Measurements from ENCODE around the gene ELMOD1. TPM values are rescaled to one million over a fixed set of nuclear protein-coding genes. Genes with fewer than 3 reads are reported as not detected.

ELMOD1 gene
- total RNA-seq, 4 donors from 2014 or later, result 0.66 to 2.7 TPM; not detected in 2

DNA sequence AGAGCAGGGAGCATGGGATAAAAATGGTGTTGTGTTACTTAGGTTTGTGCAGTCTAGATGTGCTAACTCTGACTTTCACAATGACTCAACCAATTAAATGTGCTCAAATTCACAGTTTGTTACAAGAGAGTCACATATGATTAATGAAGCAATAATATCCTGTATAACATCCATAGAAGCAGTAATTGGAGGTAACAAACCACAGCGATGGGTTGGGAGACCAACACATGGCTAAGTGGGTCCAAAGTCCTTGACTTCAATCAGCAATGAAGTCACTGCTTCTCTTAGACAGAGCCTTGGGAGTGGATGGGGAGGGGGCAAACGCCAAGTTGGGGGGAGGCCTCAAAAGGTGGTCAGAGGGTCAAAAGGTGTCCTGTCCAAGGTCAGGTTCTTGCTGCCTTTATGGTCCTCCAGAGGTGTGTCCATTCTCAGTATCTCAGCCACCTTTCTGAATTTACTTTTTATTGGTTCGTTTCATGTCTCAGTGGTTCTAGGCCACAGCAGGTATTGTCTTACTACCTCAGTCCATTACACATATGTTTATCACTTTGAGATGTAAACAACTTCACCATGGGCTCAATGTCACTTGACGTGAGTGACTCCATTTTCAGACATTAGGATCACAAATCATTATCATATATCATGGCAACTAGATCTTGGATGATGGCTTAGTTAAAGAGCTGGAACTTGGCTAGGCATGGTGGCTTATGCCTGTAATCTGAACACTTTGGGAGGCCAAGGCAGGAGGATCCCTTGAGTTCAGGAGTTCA, 88.5 kb downstream of the ELMOD1 start:
- TF ChIP-seq EP300 (IDR thresholded peaks at IDR 0.05), result no peak
- TF ChIP-seq POLR2AphosphoS5 (IDR thresholded peaks at IDR 0.05), result no peak
- TF ChIP-seq POLR2A (IDR thresholded peaks at IDR 0.05), result no peak
- TF ChIP-seq, protein P1, sequence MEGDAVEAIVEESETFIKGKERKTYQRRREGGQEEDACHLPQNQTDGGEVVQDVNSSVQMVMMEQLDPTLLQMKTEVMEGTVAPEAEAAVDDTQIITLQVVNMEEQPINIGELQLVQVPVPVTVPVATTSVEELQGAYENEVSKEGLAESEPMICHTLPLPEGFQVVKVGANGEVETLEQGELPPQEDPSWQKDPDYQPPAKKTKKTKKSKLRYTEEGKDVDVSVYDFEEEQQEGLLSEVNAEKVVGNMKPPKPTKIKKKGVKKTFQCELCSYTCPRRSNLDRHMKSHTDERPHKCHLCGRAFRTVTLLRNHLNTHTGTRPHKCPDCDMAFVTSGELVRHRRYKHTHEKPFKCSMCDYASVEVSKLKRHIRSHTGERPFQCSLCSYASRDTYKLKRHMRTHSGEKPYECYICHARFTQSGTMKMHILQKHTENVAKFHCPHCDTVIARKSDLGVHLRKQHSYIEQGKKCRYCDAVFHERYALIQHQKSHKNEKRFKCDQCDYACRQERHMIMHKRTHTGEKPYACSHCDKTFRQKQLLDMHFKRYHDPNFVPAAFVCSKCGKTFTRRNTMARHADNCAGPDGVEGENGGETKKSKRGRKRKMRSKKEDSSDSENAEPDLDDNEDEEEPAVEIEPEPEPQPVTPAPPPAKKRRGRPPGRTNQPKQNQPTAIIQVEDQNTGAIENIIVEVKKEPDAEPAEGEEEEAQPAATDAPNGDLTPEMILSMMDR (IDR thresholded peaks at IDR 0.05), result no peak
- 89 to 90% methylated on average over 3 of the region's 4 CpGs for WGBS, 2 donors (ENCODE audit: low coverage in 1 of 2)
- no peak for ATAC-seq
- H3K27me3 ChIP-seq, result no peaks in the 10 kb centered on the region
- no peaks in the 10 kb centered on the region for H3K9me3 ChIP-seq
- no peaks in the 10 kb centered on the region for H3K4me1 ChIP-seq
- no peak overlapping the region for H3K27ac ChIP-seq
- H3K36me3 ChIP-seq, result no peaks in the 10 kb centered on the region
- H3K4me3 ChIP-seq, result no peak overlapping the region

GRCh38 chr11:107682171-107682570, 91.2 kb downstream of the ELMOD1 start:
- Histone ChIP-seq H3K9me3 (no peaks in the 10 kb centered on the region), H3K36me3 (no peaks in the 10 kb centered on the region), H3K27ac (no peak overlapping the region), H3K27me3 (no peaks in the 10 kb centered on the region), H3K4me3 (no peak overlapping the region), H3K4me1 (no peaks in the 10 kb centered on the region)
- no peak for ATAC-seq
- no peak for TF ChIP-seq POLR2AphosphoS5 (IDR thresholded peaks at IDR 0.05)
- no peak for TF ChIP-seq POLR2A (IDR thresholded peaks at IDR 0.05)
- TF ChIP-seq, protein P1 (IDR thresholded peaks at IDR 0.05), result no peak
- TF ChIP-seq EP300 (IDR thresholded peaks at IDR 0.05), result no peak
- 33% methylated on average over 1 of the region's 4 CpGs; no CpG with 5 or more reads in 1 of the 2 donors for WGBS, 2 donors (ENCODE audit: low coverage in 1 of 2)

- Histone ChIP-seq H3K36me3 (no peaks in the 10 kb centered on the region), H3K4me3 (no peak overlapping the region), H3K27ac (no peak overlapping the region), H3K9me3 (no peaks in the 10 kb centered on the region), H3K27me3 (no peaks in the 10 kb centered on the region), H3K4me1 (no peaks in the 10 kb centered on the region)
- WGBS, 2 donors (ENCODE audit: low coverage in 1 of 2), result 71 to 84% methylated on average over 4 to 5 of the region's 5 CpGs
- TF ChIP-seq, protein P1 (IDR thresholded peaks at IDR 0.05), result no peak
- TF ChIP-seq EP300 (IDR thresholded peaks at IDR 0.05) (no peak), POLR2A (IDR thresholded peaks at IDR 0.05) (no peak), POLR2AphosphoS5 (IDR thresholded peaks at IDR 0.05) (no peak)
- ATAC-seq, result no peak
Measured at GRCh38 chr11:107682572-107682971, 91.6 kb downstream of the ELMOD1 start.

DNA sequence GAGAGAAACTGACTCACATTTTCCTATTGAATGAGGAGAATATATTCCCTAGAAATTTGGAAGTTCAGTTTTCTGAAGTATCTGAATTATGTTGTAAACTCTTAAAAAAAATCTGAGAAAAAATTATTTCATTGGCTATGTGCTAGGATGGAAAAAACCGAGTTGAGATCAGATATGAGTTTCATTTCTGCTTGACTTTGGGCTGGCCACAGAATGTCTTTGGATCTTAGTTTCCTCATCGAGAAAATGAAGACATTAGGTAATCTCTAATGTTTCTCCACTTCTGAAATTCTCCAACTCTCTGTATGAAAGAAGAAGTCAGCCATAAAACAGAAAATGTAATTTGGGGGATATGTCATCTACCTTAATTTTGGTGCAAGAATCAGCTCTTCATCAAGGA, 92.1 kb downstream of the ELMOD1 start:
- Histone ChIP-seq H3K27ac (no peak overlapping the region), H3K36me3 (no peaks in the 10 kb centered on the region), H3K27me3 (no peaks in the 10 kb centered on the region), H3K4me3 (no peak overlapping the region), H3K4me1 (no peaks in the 10 kb centered on the region), H3K9me3 (no peaks in the 10 kb centered on the region)
- WGBS, 2 donors (ENCODE audit: low coverage in 1 of 2), result 79 to 88% methylated on average over 2 of the region's 2 CpGs
- TF ChIP-seq EP300 (IDR thresholded peaks at IDR 0.05) (no peak), POLR2A (IDR thresholded peaks at IDR 0.05) (no peak)
- TF ChIP-seq, protein P1 (IDR thresholded peaks at IDR 0.05), result no peak
- ATAC-seq, result no peak

GRCh38 chr11:107683807-107684206, 92.9 kb downstream of the ELMOD1 start:
- ATAC-seq, result no peak
- H3K9me3 ChIP-seq, result no peaks in the 10 kb centered on the region
- H3K4me1 ChIP-seq, result no peaks in the 10 kb centered on the region
- no peak overlapping the region for H3K4me3 ChIP-seq
- WGBS, 2 donors (ENCODE audit: low coverage in 1 of 2), result 100% methylated on average over 1 to 2 of the region's 2 CpGs
- no peaks in the 10 kb centered on the region for H3K27me3 ChIP-seq
- no peak for TF ChIP-seq POLR2AphosphoS5 (IDR thresholded peaks at IDR 0.05)
- TF ChIP-seq, protein P1 (IDR thresholded peaks at IDR 0.05), result peak in 2 of 4 experiments; percentile 8
- no peaks in the 10 kb centered on the region for H3K36me3 ChIP-seq
- no peak overlapping the region for H3K27ac ChIP-seq
